NCI-H748 treated with DMSO at 0.1 percent for 48 hours (cell line): Measurements from ENCODE around the gene SCN2B.

ENCODE experiments used
- DNase-seq: peaks from one replicate; lab custom pipeline; 2025; lab: John Stamatoyannopoulos, UW

SCN2B gene, protein sequence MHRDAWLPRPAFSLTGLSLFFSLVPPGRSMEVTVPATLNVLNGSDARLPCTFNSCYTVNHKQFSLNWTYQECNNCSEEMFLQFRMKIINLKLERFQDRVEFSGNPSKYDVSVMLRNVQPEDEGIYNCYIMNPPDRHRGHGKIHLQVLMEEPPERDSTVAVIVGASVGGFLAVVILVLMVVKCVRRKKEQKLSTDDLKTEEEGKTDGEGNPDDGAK

DNA sequence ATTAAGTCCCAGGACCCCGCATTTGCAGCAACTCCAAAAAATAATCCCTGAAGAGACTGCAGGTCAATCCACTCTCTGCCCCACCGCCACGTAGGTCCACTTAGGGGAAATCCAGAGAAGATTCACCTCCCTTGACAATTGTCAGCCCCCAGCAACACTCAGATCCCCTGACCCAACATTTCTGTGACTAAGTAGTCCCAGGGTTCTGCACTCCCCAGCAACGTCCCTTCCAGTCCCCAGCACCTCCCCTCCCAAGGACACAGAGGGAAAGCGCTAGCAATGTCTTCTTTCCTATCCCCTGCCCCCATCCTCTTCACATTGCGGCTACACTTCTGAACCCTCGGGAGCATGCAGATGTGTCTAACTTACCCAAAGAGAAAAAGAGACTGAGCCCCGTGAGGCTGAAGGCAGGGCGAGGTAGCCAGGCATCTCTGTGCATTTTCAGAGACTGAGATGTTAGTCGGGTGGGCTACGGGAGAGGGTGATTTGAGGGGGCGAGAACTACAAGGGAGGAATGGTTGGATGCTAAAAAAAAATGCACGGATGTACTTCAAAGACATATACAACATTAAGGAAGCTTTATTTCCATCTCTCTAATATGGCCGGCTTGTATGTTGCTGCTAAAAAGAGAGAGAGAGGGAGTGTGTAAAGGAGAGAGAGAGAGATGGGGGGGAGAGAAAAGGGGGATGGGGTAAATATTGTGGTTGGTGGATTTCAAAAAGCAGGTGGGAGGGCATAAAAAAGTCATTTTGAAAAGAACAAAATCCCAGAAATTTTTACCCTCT lies at the start of gene SCN2B:
Gene SCN2B, minus strand, starts transcription at position 647 of the 785 bp plus-strand sequence. Its CDS starts 208 bp downstream, at position 439.
- DNase-seq, result no peak

DNA sequence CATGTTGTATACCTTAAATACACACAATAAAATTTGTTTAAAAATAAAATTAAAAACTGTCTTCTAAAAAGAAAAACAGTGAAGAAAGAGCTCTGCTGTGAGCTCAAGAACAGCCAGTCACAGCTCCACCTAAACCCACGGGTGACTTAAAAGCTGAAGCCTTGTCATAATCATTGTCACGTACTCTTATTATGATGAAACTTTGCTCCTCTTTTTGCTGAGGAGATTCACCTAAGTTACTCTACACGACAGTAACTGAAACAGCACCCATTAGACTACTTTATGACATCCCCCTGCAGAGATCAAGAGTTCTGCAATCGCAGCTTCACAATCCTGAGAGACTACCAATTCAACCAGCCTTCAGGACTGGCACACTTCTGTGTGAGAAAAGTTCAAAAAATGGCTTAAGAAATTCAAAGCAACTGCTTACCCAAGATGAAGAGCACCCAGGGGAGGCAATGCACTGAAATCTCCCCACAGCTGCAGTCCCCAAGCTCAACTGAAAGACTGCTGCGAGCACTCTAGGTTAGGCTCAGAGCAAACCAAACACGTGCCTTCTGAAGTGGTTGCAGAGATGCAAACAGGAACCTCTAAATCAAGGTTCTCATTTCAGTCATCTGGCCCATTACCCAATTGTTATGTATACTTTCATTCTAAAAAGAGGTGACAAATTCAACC lies 48.2 kb upstream of the SCN2B start, which contains the start of gene JAML:
Gene JAML, minus strand, starts transcription at position 501 of the 678 bp plus-strand sequence. CDS start 10,145 bp downstream, outside the sequence.
- no peak for DNase-seq

DNA sequence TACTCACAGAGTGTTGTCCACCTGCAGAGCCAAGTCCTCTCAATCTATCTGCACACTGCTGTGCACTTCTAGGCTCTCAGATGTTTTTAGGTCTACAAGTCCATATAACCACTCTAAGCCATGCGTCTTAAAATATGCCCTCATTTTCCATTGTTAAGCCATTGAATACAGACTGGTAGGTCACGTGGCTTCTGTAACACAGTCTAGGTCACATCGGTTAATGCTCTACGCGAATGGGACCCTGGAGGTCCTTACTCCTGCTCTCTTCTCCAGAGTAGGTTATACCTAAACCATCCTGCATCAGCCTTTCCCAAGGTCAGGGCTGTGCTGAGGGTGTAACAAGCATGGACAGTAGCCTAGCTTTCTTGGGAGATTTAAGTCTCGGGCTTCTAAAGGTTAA lies 47.6 kb upstream of the SCN2B start:
- no peak for DNase-seq

DNA sequence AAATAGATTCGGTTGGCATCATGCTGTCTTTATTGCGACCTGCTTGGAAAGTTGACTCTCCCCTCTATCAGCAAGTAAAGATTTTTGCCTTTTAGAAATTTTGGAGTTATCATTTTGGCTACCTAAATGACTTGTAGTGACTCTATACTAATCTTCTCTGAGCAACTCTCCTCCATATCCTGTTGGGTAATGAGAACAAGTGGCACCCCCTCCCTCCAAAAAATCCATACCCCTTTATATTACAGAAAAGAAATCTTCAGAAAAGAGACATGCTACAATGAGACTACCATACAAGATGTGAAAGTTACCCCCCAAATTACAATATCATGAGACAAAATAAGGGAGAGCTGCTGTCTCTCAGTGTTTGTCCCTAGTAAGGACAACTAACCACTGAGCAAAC lies 47.1 kb upstream of the SCN2B start:
- DNase-seq, result no peak

DNA sequence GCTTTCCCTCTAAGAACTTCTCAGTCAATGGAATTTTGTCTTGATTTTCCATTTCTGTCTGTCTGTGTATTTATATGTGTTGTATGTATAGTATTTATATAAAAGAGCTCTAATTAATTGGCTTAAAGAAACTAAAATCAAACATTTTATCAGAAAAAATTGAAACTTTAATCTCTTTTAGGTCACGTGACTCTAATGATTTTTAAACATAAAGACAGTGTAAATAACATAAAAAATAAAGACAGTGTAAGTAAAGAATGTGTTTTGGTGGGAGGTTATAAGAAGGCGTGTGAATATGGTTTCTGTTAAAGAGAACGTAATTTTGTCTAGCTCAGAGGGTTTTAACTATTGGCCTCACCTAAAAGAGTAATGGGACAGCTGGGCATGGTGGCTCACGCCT lies 46.0 kb upstream of the SCN2B start:
- no peak for DNase-seq

DNA sequence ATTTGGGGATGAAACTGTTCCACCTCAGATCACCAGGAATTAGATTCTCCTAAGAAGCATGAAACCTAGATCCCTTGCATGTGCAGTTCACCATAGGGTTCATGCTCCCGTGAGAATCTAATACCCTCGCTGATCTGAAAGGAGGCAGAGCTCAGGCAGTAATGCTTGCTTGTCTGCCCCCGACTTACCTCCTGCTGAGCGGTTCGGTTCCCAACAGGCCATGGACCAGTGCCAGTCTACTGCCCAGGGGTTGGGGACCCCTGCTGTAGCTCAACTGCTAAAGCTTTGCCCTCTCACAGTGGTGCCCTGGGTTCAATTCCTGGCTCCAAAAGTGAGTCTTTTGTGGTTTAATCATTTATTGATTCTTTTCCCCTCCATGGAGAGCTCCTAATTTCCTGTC lies 45.0 kb upstream of the SCN2B start:
- DNase-seq, result no peak

DNA sequence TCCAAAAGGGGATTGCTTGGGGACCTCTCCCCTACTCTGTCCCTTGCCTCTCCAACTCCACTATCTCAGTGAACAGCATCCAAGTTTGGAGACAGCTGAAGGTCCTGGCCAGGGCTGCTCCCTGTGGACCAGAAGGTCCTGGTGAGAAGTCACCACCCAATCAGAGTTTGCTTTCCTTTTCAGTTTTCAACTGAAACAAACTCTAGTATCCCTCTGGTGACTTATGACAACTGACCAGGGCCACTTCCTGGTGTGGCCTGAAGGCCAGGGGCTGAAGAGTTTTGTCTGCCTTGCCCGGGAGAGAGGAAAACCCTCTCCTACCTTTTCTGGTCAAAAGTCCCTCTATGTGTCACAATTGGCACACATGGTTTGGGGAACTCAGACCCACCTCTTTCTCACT lies 43.3 kb upstream of the SCN2B start:
- DNase-seq, result no peak

DNA sequence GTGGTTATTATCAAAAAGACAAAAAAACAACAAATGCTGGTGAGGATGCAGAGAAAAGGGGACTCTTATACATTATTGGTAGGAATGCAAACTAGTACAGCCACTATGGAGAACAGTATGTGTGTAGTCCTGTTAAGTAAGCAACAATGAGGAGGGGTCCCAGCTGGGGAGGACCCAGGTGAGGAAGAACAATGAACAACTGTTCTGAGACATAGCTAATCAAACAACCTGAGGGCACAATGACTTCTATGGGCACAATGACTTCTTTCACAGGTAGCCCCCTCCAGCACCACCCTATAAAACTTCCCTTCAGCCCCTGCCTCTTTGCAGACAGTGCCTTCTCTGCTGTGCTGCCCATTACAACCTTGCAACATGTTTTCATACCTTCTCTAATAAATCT lies 42.8 kb upstream of the SCN2B start:
- DNase-seq, result no peak

DNA sequence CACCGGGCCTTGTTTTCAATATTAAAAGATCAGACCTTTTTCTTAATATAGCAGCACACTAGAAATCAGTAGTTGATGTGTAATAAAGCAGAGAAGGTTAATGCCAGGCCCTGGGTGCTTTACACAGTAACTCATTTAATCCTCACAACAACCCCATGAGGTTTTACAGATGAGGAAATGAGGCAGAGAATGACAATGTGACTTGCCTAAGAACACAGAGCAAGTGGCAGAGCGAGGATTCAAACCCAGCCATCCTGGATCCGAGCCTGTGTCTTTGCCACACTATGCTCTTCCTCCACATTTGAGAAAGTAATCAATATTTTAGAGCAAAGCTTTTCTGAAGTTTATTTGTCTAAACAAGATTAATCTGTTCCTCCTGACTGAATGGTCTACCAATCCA lies 41.1 kb upstream of the SCN2B start:
- DNase-seq, result no peak

DNA sequence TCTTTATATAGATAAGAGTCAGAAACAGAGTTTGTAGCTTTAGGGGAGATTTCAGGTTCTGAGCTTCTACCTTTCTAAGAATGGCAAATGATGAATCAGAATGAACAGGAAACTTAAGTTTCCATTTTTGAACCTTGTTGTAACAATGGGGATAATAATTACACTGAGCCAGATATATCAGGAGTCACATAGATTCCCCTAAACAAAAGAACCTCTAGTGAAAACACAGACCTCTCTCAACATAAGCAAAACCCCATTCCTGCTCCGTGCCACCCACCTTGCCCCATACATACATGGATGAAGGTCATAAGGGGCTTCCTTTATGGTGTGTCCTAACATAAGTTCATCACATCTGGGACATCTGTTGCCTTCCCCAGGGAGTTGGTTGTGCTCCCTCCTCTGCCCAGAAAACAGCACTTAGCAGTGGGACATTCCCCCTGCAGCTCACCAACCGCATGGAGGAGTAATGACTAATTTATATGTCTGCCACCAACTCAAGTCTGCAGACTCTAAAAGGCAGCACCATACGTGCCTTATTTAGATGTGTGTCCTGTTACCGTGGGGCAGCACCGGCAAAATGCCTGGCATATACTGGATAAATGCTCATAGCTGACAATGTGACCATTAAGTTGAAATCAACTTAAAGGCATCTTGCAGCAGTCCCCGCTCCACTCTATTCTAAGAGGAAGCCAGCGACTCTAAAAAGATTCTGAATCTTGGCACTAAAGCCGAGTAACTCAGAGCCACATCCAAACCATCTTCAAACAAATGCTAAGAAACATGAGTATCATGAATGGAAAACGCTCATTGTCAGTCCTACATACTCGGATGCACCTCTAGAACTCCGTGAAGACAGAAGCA lies 40.4 kb upstream of the SCN2B start:
- DNase-seq, result no peak

DNA sequence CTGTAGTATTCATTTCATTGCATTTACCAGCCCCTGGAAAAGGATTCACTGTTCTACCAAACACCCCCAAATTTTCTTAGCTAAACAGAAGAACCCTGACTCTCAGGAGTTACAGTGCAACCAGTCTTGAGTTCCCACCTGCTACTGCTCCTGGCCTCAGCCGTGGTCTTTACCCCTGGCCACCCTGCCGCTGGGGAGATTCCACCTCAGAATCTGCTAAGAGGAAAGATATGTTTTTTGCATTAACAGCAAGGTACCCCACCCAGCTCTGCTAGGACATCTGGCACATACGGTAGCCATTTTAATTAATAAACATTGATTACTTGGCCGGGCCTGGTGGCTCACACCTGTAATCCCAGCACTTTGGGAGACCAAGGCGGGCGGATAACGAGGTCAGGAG lies 39.3 kb upstream of the SCN2B start:
- DNase-seq, result no peak

DNA sequence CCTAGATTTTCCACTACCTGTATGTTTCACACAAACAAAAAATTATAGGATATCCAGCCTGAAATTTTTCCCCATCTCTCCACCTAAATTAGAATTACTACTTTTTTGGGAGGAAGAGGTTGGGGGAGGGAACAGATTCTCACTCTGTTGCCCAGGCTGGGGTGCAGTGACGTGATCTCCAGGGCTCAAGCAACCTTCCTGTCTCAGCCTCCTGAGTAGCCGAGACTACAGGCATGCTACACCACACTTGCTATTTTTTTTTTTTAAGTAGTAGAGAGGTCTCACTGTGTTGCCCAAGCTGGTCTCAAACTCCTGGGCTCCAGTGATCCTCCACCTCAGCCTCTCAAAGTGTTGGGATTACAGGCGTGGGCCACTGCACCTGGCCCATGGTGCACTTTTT lies 38.8 kb upstream of the SCN2B start:
- DNase-seq, result no peak

DNA sequence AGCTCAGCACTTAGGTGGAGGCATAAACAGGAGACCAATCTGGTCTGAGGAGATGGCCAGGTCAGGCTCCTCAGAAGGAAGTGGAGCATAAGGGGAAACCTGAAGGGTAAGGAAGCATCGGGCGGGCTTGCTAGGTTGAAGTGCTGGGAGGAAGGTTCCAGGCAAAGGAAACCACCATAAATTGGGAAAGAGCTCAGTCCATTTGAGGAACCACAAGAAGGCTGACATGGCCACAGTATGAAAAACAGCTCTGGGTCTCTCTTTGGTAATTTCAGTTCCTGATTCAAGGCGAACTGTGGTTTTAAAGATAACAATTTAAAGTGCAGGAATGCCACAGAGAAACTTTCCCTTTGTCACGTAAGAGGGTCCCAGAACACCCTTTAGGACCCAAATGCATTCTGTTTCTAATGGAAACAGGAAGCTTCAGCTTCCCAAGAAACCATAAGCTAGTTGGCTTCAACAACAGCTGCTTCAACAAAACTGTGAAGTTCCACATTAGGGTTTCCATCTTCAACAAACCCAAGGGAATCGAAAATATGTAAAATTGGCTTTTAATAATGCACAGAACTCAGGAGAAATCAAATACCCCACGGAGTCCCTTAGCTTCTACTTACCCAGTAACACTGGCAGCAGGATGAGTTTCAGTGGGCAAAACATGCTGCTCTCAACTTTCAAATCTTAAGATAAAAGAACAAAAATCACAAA lies 37.9 kb upstream of the SCN2B start:
- no peak for DNase-seq

DNA sequence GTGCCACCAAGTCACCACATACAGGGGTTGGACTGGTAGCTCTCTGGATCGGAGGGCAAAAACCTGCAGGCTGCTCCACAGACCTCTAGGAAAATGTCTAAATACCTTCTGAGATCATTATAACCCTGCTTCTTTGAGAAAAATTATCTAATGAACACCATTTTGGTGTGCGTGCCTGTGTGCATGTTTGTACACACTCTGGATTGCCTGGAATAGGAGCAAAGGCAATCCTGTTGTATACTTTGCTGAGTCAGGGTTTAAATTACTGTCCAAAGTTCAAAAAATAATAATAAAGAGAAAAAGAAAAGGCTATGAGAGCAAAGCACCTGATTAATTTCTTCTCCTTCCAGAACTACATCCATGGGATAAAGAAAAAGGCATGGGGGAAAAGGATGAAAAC lies 37.3 kb upstream of the SCN2B start:
- no peak for DNase-seq

DNA sequence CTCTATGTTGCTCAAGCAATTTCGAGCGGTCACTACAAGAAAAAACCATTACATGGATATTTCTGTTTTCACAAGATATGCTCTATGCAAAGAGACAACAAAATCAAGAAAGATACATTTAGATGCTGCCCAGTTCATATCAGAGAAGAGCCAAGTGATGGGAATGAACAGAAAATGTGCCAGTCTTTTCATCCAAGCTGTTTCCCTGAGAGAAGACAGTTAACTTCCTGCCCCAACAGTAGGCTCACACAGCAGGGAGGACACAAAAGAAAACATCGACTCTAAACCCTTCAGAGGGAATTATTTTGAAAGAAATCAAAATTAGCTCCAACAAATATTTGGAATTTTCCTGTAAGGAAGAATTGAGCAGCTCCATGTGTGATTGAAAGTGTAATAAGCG lies 36.8 kb upstream of the SCN2B start:
- no peak for DNase-seq

DNA sequence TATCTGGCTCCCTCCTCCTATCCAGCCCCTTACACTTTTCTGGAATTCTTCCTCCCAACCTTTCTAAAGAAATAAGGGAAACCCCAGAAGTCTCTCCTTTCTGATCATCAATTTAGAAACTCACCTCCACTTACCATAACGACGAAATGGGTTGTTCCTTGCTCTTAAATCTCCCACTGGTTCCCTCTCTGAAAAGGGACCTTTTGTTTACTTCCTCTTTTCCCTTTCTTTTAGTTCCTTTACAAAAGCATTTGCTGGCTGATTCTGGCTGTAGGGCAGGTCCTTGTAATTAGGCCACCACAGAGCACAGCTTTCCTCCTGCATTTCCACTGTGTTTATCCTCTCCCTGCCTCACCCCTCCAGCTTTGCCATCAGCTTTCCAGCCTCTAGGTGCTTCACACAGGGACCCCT lies 36.3 kb upstream of the SCN2B start:
- DNase-seq, result no peak

DNA sequence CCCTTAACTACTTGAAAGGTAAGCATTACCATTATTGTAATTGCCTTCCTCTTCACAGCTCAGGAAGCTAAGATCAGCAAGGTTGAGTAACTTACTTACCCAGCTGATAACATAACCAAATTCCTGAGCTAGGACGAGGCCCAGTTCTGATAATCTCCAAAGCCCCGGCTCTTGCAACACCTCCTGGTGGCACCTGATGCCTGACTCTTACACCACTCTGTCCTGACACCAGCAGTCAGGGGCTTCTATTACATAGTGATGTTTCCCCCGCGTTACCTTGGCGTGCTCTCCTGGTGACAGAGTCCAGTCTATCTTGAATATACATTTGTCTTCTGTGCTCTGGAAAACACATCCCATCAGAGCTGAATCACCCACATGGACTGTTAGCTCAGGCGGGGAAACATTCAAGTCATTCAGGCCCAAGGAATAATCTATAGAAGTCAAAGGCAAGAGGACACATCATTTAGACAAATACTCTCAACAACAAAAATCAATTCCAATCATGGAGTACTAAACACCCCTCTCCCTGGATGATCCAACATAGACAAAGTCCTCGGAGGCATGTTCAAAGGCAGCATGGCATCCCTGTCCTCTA lies 35.8 kb upstream of the SCN2B start:
- no peak for DNase-seq

DNA sequence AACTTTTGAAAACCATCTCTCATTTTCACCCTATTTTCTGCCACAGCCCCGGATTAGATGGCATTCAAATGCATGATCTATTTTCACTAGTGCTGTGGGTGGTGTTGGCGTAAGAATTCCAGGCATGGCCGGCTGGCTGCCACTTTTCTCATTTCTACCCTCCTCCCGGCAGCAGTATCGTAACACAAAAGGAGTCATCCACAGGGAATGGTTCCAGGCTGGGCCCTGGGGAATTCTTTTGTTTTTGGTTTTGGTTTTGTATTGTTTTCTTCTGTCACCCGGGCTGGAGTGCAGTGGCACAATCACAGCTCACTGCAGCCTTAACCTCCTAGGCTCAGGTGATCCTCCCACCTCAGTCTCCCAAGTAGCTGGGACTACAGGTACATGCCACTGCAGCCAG lies 34.6 kb upstream of the SCN2B start:
- DNase-seq, result no peak

DNA sequence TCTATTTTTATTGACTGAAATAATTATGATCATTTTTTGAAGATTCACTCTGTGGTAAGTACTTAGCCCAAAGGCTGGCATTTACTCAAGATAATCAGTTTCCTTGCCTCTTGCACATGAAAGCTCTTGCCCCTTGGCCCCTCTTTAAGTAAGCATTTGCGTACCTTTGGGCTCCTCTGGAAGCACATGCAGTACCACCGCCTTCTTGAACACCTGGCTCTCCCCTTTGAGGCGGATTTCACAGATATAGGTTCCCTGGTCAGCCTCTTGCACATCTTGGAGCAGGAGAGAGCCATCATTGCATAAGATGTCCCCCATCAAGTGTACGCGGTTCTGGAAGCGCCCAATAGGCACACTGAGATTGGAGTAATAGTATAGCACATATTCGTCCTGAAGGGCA lies 33.9 kb upstream of the SCN2B start:
- no peak for DNase-seq

DNA sequence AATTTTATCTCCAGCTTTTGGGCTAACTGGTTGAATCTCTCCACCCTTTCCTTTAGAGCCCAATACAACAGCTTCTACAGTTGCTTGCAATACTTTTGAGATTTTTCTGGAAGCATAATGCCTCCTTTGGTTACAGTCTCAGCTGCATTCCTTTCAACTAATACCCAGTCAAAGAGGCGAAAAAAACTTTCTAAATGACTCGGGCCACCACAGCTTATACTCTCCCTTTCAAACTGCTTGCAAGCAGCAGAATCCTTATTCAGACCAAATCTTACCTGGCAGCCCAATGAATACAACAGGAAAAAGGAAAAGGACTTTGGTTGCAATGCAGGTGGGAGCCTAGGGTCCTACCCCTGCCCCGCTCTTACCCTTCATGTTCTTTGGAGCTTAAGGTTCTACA lies 32.6 kb upstream of the SCN2B start:
- no peak for DNase-seq

DNA sequence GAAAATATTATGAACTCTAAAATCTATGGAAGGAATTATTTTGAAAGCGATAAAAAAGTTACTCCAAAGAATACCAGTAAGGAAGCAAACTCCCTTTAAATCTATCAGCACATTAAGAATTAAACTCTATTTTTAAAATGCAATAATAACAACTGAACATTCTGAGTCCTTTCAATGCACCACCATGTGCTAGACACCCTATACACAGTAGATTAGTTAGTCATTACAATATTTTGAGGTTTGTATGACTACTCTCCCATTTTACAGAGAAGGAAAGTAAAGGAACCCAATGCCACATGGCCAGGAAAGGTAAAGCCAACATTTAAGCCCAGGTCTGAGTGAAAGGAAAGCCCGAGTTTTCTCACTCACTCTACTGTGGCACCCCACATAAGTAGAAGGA lies 30.6 kb upstream of the SCN2B start:
- no peak for DNase-seq
